ENCODE results near the gene DNAJC18.
"Not testable (repeated sequence)": the region's sequence is repeated elsewhere in the genome, so short reads cannot be mapped to it uniquely, and the experiment has no call there.

The DNAJC18 gene

GRCh38 chr5:139425497-139425896 is 13.8 kb downstream of the DNAJC18 start:
- no peak for DNase-seq

- DNase-seq, result peak; percentile 78
Measured at GRCh38 chr5:139422307-139422893, 16.9 kb downstream of the DNAJC18 start.

GRCh38 chr5:139419226-139420192 is 19.8 kb downstream of the DNAJC18 start:
- DNase-seq, result no peak

- DNase-seq, result no peak
Measured at GRCh38 chr5:139418793-139419192, 20.5 kb downstream of the DNAJC18 start.

- no peak for DNase-seq
Measured at GRCh38 chr5:139417214-139417613, 22.1 kb downstream of the DNAJC18 start.

DNA sequence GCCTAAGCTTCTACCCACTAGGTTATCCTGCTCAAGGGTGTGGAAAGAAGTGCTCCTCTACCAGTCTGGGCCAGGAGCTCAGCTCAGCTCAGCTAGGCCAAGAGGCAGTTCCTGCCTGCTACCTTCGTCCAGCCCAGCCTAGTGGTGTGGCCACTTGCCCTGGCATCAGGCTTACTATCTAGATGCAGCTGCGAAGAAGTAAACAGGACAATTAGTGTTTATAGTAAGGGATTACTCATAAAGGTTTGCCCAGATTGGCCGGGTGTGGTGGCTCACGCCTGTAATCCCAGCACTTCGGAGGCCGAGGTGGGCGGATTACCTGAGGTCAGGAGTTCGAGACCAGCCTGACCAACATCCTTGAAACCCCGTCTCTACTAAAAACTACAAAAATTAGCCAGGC is 22.7 kb downstream of the DNAJC18 start:
- no peak for DNase-seq

GRCh38 chr5:139415869-139416268 is 23.5 kb downstream of the DNAJC18 start:
- no peak for DNase-seq

DNA sequence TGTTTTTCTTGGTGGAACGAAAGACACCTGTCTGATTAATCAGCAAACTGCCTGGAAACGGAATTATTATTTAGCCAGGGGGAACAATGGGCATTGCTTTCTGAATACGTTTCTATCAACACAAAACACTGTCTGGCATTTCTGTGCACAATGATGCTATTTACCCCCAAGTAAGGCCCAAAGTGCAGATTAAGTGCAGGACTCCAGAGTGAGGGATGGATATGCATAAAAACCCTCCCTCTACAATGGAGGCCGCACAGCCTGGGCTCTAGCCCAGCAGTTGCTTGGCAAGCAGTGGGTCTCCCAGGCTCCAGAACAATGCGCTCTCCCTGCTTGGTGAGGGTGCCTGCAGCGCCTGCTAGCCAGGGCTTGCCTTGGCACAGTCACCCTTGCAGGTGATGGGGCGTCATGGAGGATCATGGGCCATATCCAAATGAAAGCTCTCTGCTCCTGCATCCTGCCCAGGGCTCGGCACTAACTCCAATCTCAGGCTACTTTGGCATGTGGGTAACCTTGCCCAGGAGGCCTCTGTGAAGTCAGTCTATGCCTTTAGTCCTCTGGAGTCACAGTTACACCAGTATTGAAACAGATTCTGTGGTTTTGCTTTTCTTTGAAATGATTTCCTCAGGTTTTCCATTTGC is 24.0 kb downstream of the DNAJC18 start:
- no peak for DNase-seq

- no peak for DNase-seq
Measured at GRCh38 chr5:139414581-139415130, 24.7 kb downstream of the DNAJC18 start.

DNA sequence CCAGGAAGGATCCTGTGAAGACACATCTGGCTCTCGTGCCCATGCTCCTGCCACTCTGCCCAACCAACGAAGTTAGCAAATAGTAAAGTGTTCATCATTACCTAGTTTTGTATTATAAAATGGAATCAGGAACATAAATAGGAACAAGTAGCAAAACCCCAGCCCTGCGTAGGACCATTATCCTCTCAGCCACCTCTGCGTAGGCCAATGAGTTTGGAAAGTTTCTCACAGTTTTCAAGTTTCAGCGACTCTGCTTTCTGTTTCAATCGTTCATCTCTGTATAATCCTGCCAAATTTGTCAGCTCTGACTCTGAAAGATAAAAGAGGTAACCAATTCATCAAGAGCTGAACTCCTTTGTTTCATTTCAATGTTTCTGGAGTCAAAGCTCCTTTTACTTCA is 25.4 kb downstream of the DNAJC18 start:
- DNase-seq, result no peak

DNA sequence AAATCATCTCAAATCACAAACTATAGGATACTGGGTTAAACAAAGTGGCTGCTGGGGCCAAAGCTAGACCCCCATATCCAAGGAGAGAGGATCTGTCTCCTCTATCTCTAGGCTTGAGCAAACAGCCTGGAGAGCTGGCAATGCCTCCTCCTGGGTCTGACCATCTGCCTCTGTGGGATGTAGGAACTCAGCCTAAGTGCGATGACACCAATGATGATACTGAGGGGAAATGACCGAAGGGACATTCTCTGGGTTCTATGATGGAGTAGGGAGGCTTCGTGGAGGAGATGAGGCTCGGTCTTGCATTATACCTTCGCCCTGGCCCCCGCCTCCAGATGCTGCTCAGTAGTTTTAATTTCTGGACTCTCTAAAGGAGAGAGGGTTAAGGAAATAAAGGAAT is 26.2 kb downstream of the DNAJC18 start:
- DNase-seq, result no peak

- DNase-seq, result no peak
Measured at GRCh38 chr5:139410993-139411828, 28.1 kb downstream of the DNAJC18 start.

- DNase-seq, result no peak
Measured at GRCh38 chr5:139410121-139410992, 29.0 kb downstream of the DNAJC18 start.

DNA sequence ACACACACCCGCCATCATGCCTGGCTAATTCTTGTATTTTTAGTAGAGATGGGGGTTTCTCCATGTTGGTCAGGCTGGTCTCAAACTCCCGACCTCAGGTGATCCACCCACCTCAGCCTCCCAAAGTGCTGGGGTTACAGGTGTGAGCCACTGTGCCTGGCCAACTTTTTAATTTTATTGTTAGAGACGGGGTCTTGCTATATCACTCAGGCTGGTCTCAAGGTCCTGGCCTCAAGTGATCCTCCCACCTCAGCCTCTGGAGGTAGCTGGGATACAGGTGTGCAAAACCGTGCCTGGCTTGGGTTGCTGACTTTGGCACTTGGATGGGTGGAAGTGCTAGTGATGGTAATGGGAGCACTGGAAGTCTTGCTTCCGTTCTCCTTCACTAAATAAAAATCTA is 30.2 kb downstream of the DNAJC18 start:
- DNase-seq, result not testable (repeated sequence)

DNA sequence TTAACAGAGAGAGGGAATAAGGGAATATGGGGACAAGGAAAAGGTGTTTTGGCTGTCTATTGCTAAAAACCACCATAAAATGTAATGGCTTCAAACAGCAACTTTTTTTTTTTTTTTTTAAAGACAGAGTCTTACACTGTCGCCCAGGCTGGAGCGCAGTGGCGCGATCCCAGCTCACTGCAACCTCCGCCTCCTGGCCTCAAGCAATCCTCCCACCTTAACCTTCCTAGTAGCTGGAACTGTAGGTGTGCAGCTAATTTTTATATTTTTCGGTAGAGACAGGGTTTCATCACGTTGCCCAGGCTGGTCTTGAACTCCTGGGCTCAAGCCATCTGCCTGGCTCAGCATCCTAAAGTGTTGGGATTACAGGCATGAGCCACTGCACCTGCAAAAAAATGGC is 31.1 kb downstream of the DNAJC18 start:
- DNase-seq, result no peak

DNA sequence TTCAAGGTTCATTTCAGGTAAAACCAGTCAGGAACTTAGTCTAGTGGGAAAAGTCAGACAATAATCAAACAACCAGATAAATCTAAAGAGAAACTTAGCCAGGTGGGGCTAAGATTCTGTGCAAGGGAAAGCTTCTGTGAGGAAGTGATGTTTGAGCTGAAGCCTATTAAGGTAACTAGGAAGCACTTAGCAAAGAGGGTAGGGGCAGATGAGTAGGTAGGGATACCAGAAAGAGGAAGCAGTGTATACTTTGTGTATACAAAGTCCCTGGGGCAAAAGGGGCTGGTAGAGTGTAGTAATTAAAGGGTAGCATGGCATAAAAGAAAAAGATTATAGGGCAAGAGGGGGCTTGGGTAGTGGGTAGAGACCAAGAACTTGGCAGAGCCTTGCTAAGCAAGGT is 31.8 kb downstream of the DNAJC18 start:
- DNase-seq, result peak; percentile 93

GRCh38 chr5:139406963-139407362 is 32.4 kb downstream of the DNAJC18 start:
- no peak for DNase-seq

- DNase-seq, result peak; percentile 43
Measured at GRCh38 chr5:139404484-139404840, 34.9 kb downstream of the DNAJC18 start.

GRCh38 chr5:139403787-139404483 is 35.4 kb downstream of the DNAJC18 start, which contains the start of gene SPATA24:
TSS of gene SPATA24 (minus strand) at chr5:139404089. CDS start at chr5:139404060, 29 bp downstream.
- DNase-seq, result peak; percentile 99

GRCh38 chr5:139403418-139403786 is 35.9 kb downstream of the DNAJC18 start:
- no peak for DNase-seq

Data from NCI-H69 (cell line).